GM18499 (cell line): Measurements from ENCODE around the gene C10orf90.

ENCODE experiments used
- ATAC-seq: cut with Tn5 transposase; IDR thresholded peaks from one replicate; pipeline ENCODE4 v1.9.1; 2021; ENCODE audit warnings: moderate number of reproducible peaks; ENCODE audit not compliant: insufficient read depth, unreplicated experiment

C10orf90 gene

GRCh38 chr10:126592901-126593300, 77.6 kb downstream of the C10orf90 start:
- no peak for ATAC-seq

- no peak for ATAC-seq
Measured at GRCh38 chr10:126588024-126588423, 82.5 kb downstream of the C10orf90 start.

GRCh38 chr10:126586878-126587277, 83.6 kb downstream of the C10orf90 start:
- ATAC-seq, result no peak

GRCh38 chr10:126586128-126586527, 84.4 kb downstream of the C10orf90 start:
- no peak for ATAC-seq

- no peak for ATAC-seq
Measured at GRCh38 chr10:126585249-126586017, 85.1 kb downstream of the C10orf90 start.

GRCh38 chr10:126584836-126585235, 85.7 kb downstream of the C10orf90 start:
- no peak for ATAC-seq

GRCh38 chr10:126583552-126584200, 86.8 kb downstream of the C10orf90 start:
- no peak for ATAC-seq

GRCh38 chr10:126581648-126582046, 88.8 kb downstream of the C10orf90 start:
- no peak for ATAC-seq

- no peak for ATAC-seq
Measured at GRCh38 chr10:126580873-126581647, 89.4 kb downstream of the C10orf90 start.

- no peak for ATAC-seq
Measured at GRCh38 chr10:126576336-126576735, 94.2 kb downstream of the C10orf90 start.

GRCh38 chr10:126570621-126571602, 99.6 kb downstream of the C10orf90 start:
- no peak for ATAC-seq

GRCh38 chr10:126570245-126570570, 100.3 kb downstream of the C10orf90 start:
- no peak for ATAC-seq

- no peak for ATAC-seq
Measured at GRCh38 chr10:126569513-126570244, 100.8 kb downstream of the C10orf90 start.

- no peak for ATAC-seq
Measured at GRCh38 chr10:126568809-126569385, 101.6 kb downstream of the C10orf90 start.

- ATAC-seq, result no peak
Measured at GRCh38 chr10:126565871-126566270, 104.6 kb downstream of the C10orf90 start.

- no peak for ATAC-seq
Measured at GRCh38 chr10:126565441-126565840, 105.1 kb downstream of the C10orf90 start.

GRCh38 chr10:126564326-126564888, 106.1 kb downstream of the C10orf90 start:
- no peak for ATAC-seq

GRCh38 chr10:126563361-126563760, 107.1 kb downstream of the C10orf90 start:
- ATAC-seq, result no peak
